Measurements from ENCODE around the gene GJD2.

DNA sequence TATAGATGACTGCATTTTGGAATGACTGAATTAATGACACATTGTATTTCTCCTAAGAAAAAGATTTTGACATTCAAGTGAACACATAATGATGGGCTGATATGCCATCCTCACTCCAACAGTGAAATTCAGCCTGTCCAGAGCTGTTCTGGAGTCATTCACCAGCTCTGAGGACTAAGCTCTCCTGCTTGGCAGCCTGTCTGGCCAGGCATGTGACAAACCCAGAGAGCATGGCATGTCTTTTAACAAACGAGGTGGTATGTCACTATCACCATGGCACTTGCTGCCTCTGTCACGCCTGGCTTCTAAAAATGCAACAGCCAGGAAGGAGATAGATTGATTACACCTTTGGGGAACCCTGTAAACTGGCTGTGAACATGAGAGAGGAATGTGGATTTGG, 39.1 kb upstream of the GJD2 start:
- TF ChIP-seq ZNF274 (IDR thresholded peaks at IDR 0.05; ENCODE audit: low read depth, low read length) (no peak), YY1 (IDR thresholded peaks at IDR 0.05; ENCODE audit: insufficient read depth, insufficient read length) (no peak)

Measured in NT2/D1 (cell line).